Gastroesophageal sphincter (tissue), 3 donors: ENCODE data around the gene WNT10A.

Experiments
- CTCF ChIP-seq, 4 experiments: fragments of 200-600 bp in 2 of 4; fragments of 450-650 bp in 2 of 4; sonication (generic) in 1 of 4; IDR thresholded peaks; one replicate each; pipeline ENCODE4 v1.5.1; 2017 to 2019; ENCODE audit warnings: antibody characterized with exemption in 4 of 4, mild to moderate bottlenecking in 2 of 4, moderate library complexity in 2 of 4
- EP300 ChIP-seq: sonication (generic); formaldehyde crosslinking; IDR thresholded peaks from one replicate; pipeline ENCODE4 v1.6.1; 2017; ENCODE audit warnings: antibody characterized with exemption, mild to moderate bottlenecking
- POLR2A ChIP-seq, 2 donors: fragments of 450-650 bp; IDR thresholded peaks; one replicate each; pipeline ENCODE4 v1.6.1; 2017; ENCODE audit warnings: antibody characterized with exemption in 2 of 2, mild to moderate bottlenecking in 2 of 2, moderate library complexity in 1 of 2

GRCh38 chr2:218878486-218878885 lies 2.2 kb upstream of the WNT10A start:
- no peak for TF ChIP-seq CTCF (IDR thresholded peaks at IDR 0.05)
- TF ChIP-seq EP300: no peak
- TF ChIP-seq POLR2A (IDR thresholded peaks at IDR 0.05): no peak
